ENCODE measurements around the gene CEP85L. TPM values are rescaled to one million over a fixed set of nuclear protein-coding genes. Genes with fewer than 3 reads are reported as not detected.

CEP85L gene
- total RNA-seq, 4 donors from 2014 or later: 5.3 to 10.5 (median 8.7) TPM

GRCh38 chr6:118645395-118645794, 6.0 kb downstream of the CEP85L start:
- Histone ChIP-seq H3K27me3 (peaks cover 9% of the 10 kb centered on the region), H3K36me3 (no peaks in the 10 kb centered on the region), H3K4me3 (no peak overlapping the region), H3K4me1 (peaks cover 0 to 28% (median 7%) of the 10 kb centered on the region in 4 donors), H3K27ac (no peak overlapping the region), H3K9me3 (no peaks in the 10 kb centered on the region)
- TF ChIP-seq POLR2A (IDR thresholded peaks at IDR 0.05): no peak
- intact Hi-C loops (cut with DNase I; ENCODE audit: low total_unique reads) (no loop called here), in situ Hi-C loops (cut with MboI; ENCODE audit: low pct_ligation_motif_present in 1 of 4, low pct_unique_long_range_greater_than_20kb in 1 of 4, low sequenced_read_pairs in 3 of 4) (no loop called here)
- WGBS, 2 donors (ENCODE audit: low coverage in 1 of 2): 91 to 100% methylated on average over 1 to 2 of the region's 2 CpGs
- no peak for DNase-seq

GRCh38 chr6:118644007-118644406, 7.4 kb downstream of the CEP85L start:
- no peaks in the 10 kb centered on the region for H3K9me3 ChIP-seq
- H3K36me3 ChIP-seq: no peaks in the 10 kb centered on the region
- in situ Hi-C loops (cut with MboI; ENCODE audit: low pct_ligation_motif_present in 1 of 4, low pct_unique_long_range_greater_than_20kb in 1 of 4, low sequenced_read_pairs in 3 of 4): no loop called here
- WGBS, 2 donors (ENCODE audit: low coverage in 1 of 2): 84 to 91% methylated on average over 2 of the region's 2 CpGs
- H3K27me3 ChIP-seq: peaks cover under 1% of the 10 kb centered on the region
- intact Hi-C loops (cut with DNase I; ENCODE audit: low total_unique reads): no loop called here
- peaks cover 0 to 26% (median 3%) of the 10 kb centered on the region in 4 donors for H3K4me1 ChIP-seq
- no peak for TF ChIP-seq CTCF (IDR thresholded peaks at IDR 0.05)
- no peak for TF ChIP-seq POLR2A (IDR thresholded peaks at IDR 0.05)
- no peak overlapping the region for H3K4me3 ChIP-seq
- H3K27ac ChIP-seq: no peak overlapping the region
- no peak for DNase-seq

GRCh38 chr6:118641042-118641441, 10.3 kb downstream of the CEP85L start:
- WGBS, 2 donors (ENCODE audit: low coverage in 1 of 2): 67 to 76% methylated on average over 1 of the region's 1 CpG

GRCh38 chr6:118639054-118639964, 12.1 kb downstream of the CEP85L start:
- no peak overlapping the region for H3K4me3 ChIP-seq
- H3K27me3 ChIP-seq: no peaks in the 10 kb centered on the region
- 59 to 64% methylated on average over 4 of the region's 4 CpGs for WGBS, 2 donors (ENCODE audit: low coverage in 1 of 2)
- no peaks in the 10 kb centered on the region for H3K9me3 ChIP-seq
- no peak for DNase-seq
- H3K27ac ChIP-seq: no peak overlapping the region
- intact Hi-C loops (cut with DNase I; ENCODE audit: low total_unique reads) (no loop called here), in situ Hi-C loops (cut with MboI; ENCODE audit: low pct_ligation_motif_present in 1 of 4, low pct_unique_long_range_greater_than_20kb in 1 of 4, low sequenced_read_pairs in 3 of 4) (no loop called here)
- H3K4me1 ChIP-seq: peaks cover 0 to 17% (median 3%) of the 10 kb centered on the region in 4 donors
- H3K36me3 ChIP-seq: no peaks in the 10 kb centered on the region
- TF ChIP-seq POLR2A (IDR thresholded peaks at IDR 0.05) (no peak), EP300 (IDR thresholded peaks at IDR 0.05; ENCODE audit: low read depth) (no peak), POLR2AphosphoS5 (IDR thresholded peaks at IDR 0.05) (no peak), CTCF (IDR thresholded peaks at IDR 0.05) (no peak)

More at GRCh38 chr6:118641042-118641441, 10.3 kb downstream of the CEP85L start:
- no peak for DNase-seq
- Histone ChIP-seq H3K9me3 (no peaks in the 10 kb centered on the region), H3K27ac (no peak overlapping the region), H3K4me1 (peaks cover 0 to 24% (median 3%) of the 10 kb centered on the region in 4 donors), H3K4me3 (no peak overlapping the region), H3K27me3 (no peaks in the 10 kb centered on the region), H3K36me3 (no peaks in the 10 kb centered on the region)
- intact Hi-C loops (cut with DNase I; ENCODE audit: low total_unique reads): no loop called here
- in situ Hi-C loops (cut with MboI; ENCODE audit: low pct_ligation_motif_present in 1 of 4, low pct_unique_long_range_greater_than_20kb in 1 of 4, low sequenced_read_pairs in 3 of 4): no loop called here
- no peak for TF ChIP-seq EP300 (IDR thresholded peaks at IDR 0.05; ENCODE audit: low read depth)
- TF ChIP-seq POLR2AphosphoS5 (IDR thresholded peaks at IDR 0.05): no peak
- TF ChIP-seq CTCF (IDR thresholded peaks at IDR 0.05): no peak
- TF ChIP-seq POLR2A (IDR thresholded peaks at IDR 0.05): no peak

Data from transverse colon (tissue), 4 donors.